ENCODE data around the gene TSPAN18. TPM values are rescaled to one million over a fixed set of nuclear protein-coding genes. Genes with fewer than 3 reads are reported as not detected.

TSPAN18 gene
- total RNA-seq, 1 donor from 2014 or later: 2.8 TPM

DNA sequence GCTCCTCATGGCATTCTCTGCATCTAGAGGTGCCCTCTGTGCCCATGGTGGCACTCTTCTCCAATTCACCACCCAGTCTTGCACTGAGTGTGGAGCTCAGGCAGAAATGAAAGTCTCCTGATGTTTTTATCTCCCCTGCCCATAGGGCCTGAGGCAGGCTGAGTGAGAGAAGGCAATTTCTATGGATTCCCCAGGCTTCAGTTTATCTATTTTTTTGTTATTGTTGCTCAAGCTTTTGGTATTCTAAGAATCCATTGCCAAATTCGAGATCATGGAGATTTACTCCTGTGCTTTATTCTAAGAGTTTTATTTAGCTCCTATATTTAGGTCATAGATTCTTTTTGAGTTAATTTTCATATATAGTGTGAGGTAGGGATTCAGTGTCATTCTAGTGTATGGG is 40.7 kb downstream of the TSPAN18 start:
- intact Hi-C loops (cut with micrococcal nuclease): no loop called here
- Mint-ChIP-seq H3K4me1 (no peaks in the 10 kb centered on the region), H3K27me3 (peaks cover 2% of the 10 kb centered on the region), H3K27ac (no peak overlapping the region), H3K4me3 (no peak overlapping the region), H3K36me3 (ENCODE audit: low read depth) (no peaks in the 10 kb centered on the region), H3K9me3 (peaks cover 3% of the 10 kb centered on the region)
- POLR2A ChIA-PET: no interaction called here
- TF ChIP-seq, protein P1, sequence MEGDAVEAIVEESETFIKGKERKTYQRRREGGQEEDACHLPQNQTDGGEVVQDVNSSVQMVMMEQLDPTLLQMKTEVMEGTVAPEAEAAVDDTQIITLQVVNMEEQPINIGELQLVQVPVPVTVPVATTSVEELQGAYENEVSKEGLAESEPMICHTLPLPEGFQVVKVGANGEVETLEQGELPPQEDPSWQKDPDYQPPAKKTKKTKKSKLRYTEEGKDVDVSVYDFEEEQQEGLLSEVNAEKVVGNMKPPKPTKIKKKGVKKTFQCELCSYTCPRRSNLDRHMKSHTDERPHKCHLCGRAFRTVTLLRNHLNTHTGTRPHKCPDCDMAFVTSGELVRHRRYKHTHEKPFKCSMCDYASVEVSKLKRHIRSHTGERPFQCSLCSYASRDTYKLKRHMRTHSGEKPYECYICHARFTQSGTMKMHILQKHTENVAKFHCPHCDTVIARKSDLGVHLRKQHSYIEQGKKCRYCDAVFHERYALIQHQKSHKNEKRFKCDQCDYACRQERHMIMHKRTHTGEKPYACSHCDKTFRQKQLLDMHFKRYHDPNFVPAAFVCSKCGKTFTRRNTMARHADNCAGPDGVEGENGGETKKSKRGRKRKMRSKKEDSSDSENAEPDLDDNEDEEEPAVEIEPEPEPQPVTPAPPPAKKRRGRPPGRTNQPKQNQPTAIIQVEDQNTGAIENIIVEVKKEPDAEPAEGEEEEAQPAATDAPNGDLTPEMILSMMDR (IDR thresholded peaks at IDR 0.05): no peak
- ATAC-seq (ENCODE audit: low read depth): no peak
- CTCF ChIA-PET: interaction anchor here (1.5 kb wide), 1 partner anchor 9 kb away, joined by 11 read pairs; no protein-coding TSS in a partner anchor
- no peak for DNase-seq

- ChIA-PET POLR2A (no interaction called here), CTCF (no interaction called here)
- no peak overlapping the region for H3K4me3 Mint-ChIP-seq
- TF ChIP-seq, protein P1 (IDR thresholded peaks at IDR 0.05): no peak
- intact Hi-C loops (cut with micrococcal nuclease): loop anchor here (10.0 kb wide), 1 partner anchor 144 kb away; no protein-coding TSS in a partner anchor
- ATAC-seq (ENCODE audit: low read depth) (no peak), DNase-seq (no peak)
- H3K9me3 Mint-ChIP-seq: peaks cover 3% of the 10 kb centered on the region
- H3K36me3 Mint-ChIP-seq (ENCODE audit: low read depth): no peaks in the 10 kb centered on the region
- H3K4me1 Mint-ChIP-seq: peaks cover 3% of the 10 kb centered on the region
- no peak overlapping the region for H3K27ac Mint-ChIP-seq
- peaks cover 2% of the 10 kb centered on the region for H3K27me3 Mint-ChIP-seq
Observed at GRCh38 chr11:44770401-44770800, 43.6 kb downstream of the TSPAN18 start.

DNA sequence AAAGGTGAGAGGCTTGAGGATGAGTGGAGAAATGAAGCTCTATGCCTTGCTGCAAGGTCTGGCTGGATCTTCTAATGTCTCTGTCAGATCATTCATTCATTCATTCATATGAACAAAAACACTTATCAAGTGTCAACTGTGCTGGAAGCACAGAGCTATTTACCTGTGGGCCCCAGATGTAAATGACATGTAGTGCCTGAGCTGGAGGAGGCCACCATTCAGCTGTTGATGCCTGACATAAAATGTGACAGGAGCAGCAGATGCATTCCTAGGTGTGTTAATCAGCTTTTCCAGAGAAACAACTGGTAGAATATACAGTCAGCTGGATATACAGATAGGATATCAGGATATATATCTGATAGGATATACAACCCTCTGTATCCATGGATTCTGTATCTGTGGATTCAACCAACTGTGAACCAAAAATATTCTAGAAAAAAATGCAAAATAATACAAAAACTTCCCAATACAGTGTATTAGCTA is 44.5 kb downstream of the TSPAN18 start:
- DNase-seq (no peak), ATAC-seq (ENCODE audit: low read depth) (no peak)
- no peaks in the 10 kb centered on the region for H3K36me3 Mint-ChIP-seq (ENCODE audit: low read depth)
- ChIA-PET CTCF (interaction anchor here (2.0 kb wide), 1 partner anchor 248 kb away, joined by 6 read pairs; no protein-coding TSS in a partner anchor), POLR2A (no interaction called here)
- peaks cover 3% of the 10 kb centered on the region for H3K9me3 Mint-ChIP-seq
- TF ChIP-seq, protein P1 (IDR thresholded peaks at IDR 0.05): no peak
- H3K27me3 Mint-ChIP-seq: peaks cover 2% of the 10 kb centered on the region
- intact Hi-C loops (cut with micrococcal nuclease): loop anchor here (10.0 kb wide), 1 partner anchor 144 kb away; no protein-coding TSS in a partner anchor
- peaks cover 3% of the 10 kb centered on the region for H3K4me1 Mint-ChIP-seq
- H3K27ac Mint-ChIP-seq: no peak overlapping the region
- no peak overlapping the region for H3K4me3 Mint-ChIP-seq

GRCh38 chr11:44771841-44772240 is 45.1 kb downstream of the TSPAN18 start:
- ATAC-seq (ENCODE audit: low read depth): no peak

GRCh38 chr11:44773351-44773965 is 46.7 kb downstream of the TSPAN18 start:
- Mint-ChIP-seq H3K9me3 (no peaks in the 10 kb centered on the region), H3K4me1 (peaks cover 3% of the 10 kb centered on the region), H3K36me3 (ENCODE audit: low read depth) (no peaks in the 10 kb centered on the region), H3K27ac (no peak overlapping the region), H3K4me3 (no peak overlapping the region), H3K27me3 (peaks cover 2% of the 10 kb centered on the region)
- TF ChIP-seq, protein P1 (IDR thresholded peaks at IDR 0.05): no peak
- no peak for ATAC-seq (ENCODE audit: low read depth)
- intact Hi-C loops (cut with micrococcal nuclease): loop anchor here (10.0 kb wide), 1 partner anchor 141 kb away; no protein-coding TSS in a partner anchor
- ChIA-PET POLR2A (no interaction called here), CTCF (interaction anchor here (1.0 to 2.0 kb wide), 3 partner anchors 13 to 250 kb away, joined by 3 to 6 read pairs (median 4); no protein-coding TSS in a partner anchor)
- no peak for DNase-seq

More at GRCh38 chr11:44771841-44772240, 45.1 kb downstream of the TSPAN18 start:
- peaks cover 2% of the 10 kb centered on the region for H3K27me3 Mint-ChIP-seq
- no peaks in the 10 kb centered on the region for H3K36me3 Mint-ChIP-seq (ENCODE audit: low read depth)
- DNase-seq: no peak
- TF ChIP-seq, protein P1 (IDR thresholded peaks at IDR 0.05): no peak
- peaks cover 3% of the 10 kb centered on the region for H3K4me1 Mint-ChIP-seq
- ChIA-PET POLR2A (no interaction called here), CTCF (interaction anchor here (2.0 kb wide), 1 partner anchor 249 kb away, joined by 6 read pairs; no protein-coding TSS in a partner anchor)
- no peak overlapping the region for H3K4me3 Mint-ChIP-seq
- intact Hi-C loops (cut with micrococcal nuclease): loop anchor here (10.0 kb wide), 1 partner anchor 143 kb away; no protein-coding TSS in a partner anchor
- peaks cover 3% of the 10 kb centered on the region for H3K9me3 Mint-ChIP-seq
- no peak overlapping the region for H3K27ac Mint-ChIP-seq
